Duodenal mucosa (tissue), 2 donors: Measurements from ENCODE around the gene LNX1.

ENCODE experiments used
- H3K27ac ChIP-seq: one replicate; pipeline ENCODE4 v1.7.0; 2013; ENCODE audit warnings: low read depth, low read length
- H3K27me3 ChIP-seq, 2 donors: one replicate each; pipeline ENCODE4 v1.7.0; 2013; ENCODE audit warnings: low read length in 2 of 2, control low read depth in 1 of 2; ENCODE audit not compliant: insufficient read depth in 2 of 2, control insufficient read depth in 1 of 2
- H3K36me3 ChIP-seq, 2 donors: one replicate each; pipeline ENCODE4 v1.7.0; 2013; ENCODE audit warnings: low read length in 2 of 2, control low read depth in 1 of 2; ENCODE audit not compliant: insufficient read depth in 2 of 2, control insufficient read depth in 1 of 2
- H3K4me1 ChIP-seq, 2 donors: one replicate each; pipeline ENCODE4 v1.7.0; 2013; ENCODE audit warnings: low read length in 2 of 2, control low read depth in 1 of 2; ENCODE audit not compliant: insufficient read depth in 2 of 2, control insufficient read depth in 1 of 2
- H3K4me3 ChIP-seq, 2 donors: one replicate each; pipeline ENCODE4 v1.7.0; 2013; ENCODE audit warnings: low read length in 2 of 2, low read depth in 1 of 2
- H3K9ac ChIP-seq, 2 donors: one replicate each; pipeline ENCODE4 v1.7.0; 2013; ENCODE audit warnings: low read length in 2 of 2, low read depth in 1 of 2
- H3K9me3 ChIP-seq, 2 donors: one replicate each; pipeline ENCODE4 v1.7.0; 2013; ENCODE audit warnings: low read length in 2 of 2, control low read depth in 1 of 2; ENCODE audit not compliant: control insufficient read depth in 1 of 2

Gene LNX1

DNA sequence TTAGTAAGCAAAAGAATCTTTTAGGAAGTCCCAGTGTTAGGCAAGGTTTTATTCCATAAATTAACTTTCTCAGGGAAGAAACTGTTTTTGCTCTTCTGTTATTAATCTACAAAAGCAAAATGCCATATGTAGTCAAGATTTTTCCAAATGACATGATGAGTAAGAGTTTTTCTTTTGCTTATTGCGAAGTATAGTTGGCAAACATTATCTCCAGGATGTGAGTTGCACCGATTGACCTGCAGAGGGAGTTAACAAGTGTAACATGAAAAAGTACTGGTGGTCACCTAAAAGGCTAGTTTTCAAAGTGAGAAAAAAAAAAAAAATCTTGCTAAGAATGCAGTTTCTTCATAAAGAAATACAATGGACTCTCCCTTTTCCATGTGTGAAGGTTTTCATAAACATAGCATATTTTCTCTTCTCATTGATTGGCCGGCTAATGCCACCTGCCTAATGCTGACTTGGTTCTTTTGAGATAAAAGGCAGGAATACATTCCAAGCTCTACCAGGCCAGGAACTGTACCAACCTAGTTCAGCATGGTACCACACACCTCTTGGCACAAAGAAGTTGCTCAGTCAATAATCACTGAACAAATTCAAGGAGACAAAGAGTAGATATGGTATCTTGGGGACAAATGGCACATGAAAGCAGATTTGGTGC, 100.2 kb downstream of the LNX1 start:
- no peaks in the 10 kb centered on the region for H3K9me3 ChIP-seq
- H3K9ac ChIP-seq = no peak overlapping the region
- H3K36me3 ChIP-seq = peaks cover 0 to 26% of the 10 kb centered on the region in 2 donors
- no peaks in the 10 kb centered on the region for H3K27me3 ChIP-seq
- H3K4me3 ChIP-seq = no peak overlapping the region
- no peak overlapping the region for H3K27ac ChIP-seq
- no peaks in the 10 kb centered on the region for H3K4me1 ChIP-seq

GRCh38 chr4:53490161-53490956, 100.9 kb downstream of the LNX1 start:
- no peaks in the 10 kb centered on the region for H3K9me3 ChIP-seq
- H3K27ac ChIP-seq = no peak overlapping the region
- peaks cover 0 to 19% of the 10 kb centered on the region in 2 donors for H3K36me3 ChIP-seq
- H3K9ac ChIP-seq = no peak overlapping the region
- H3K27me3 ChIP-seq = no peaks in the 10 kb centered on the region
- H3K4me1 ChIP-seq = no peaks in the 10 kb centered on the region
- H3K4me3 ChIP-seq = no peak overlapping the region

DNA sequence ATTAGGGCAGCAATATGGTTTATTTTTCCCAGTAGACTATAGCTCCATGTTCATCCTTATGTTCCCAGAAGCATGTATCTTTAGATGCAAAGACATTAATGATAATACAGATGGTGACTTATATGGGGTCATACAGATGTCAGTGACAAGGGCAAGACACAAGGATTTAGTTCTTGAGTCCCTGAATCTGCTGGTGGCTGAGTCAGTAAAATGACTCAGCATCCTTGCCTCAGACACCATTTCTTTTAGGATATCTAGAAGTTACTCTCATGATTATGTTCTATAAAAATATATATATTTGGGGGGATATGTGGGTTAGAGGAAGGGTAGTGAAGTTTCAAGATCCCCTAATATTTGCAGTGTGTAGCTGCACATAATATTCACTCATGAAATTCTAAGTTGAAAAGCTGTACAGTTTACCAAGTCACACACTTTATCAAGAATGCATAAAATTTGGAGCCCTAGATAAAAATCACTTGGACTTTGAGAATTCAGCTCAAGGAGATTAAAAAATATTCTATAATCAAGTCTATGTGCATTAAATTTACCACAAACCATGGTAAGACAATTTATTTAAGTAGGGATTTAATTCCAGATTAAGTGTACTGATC, 101.9 kb downstream of the LNX1 start:
- no peaks in the 10 kb centered on the region for H3K4me1 ChIP-seq
- peaks cover 0 to 17% of the 10 kb centered on the region in 2 donors for H3K36me3 ChIP-seq
- no peak overlapping the region for H3K9ac ChIP-seq
- H3K9me3 ChIP-seq = no peaks in the 10 kb centered on the region
- H3K27me3 ChIP-seq = no peaks in the 10 kb centered on the region
- no peak overlapping the region for H3K27ac ChIP-seq
- no peak overlapping the region for H3K4me3 ChIP-seq

GRCh38 chr4:53487766-53488165, 103.5 kb downstream of the LNX1 start:
- Histone ChIP-seq H3K9me3 (no peaks in the 10 kb centered on the region), H3K9ac (no peak overlapping the region), H3K27me3 (no peaks in the 10 kb centered on the region), H3K4me1 (no peaks in the 10 kb centered on the region), H3K4me3 (no peak overlapping the region), H3K36me3 (peaks cover 0 to 6% of the 10 kb centered on the region in 2 donors), H3K27ac (no peak overlapping the region)

- H3K27ac ChIP-seq = no peak overlapping the region
- H3K36me3 ChIP-seq = peaks cover 0 to 14% of the 10 kb centered on the region in 2 donors
- H3K9ac ChIP-seq = no peak overlapping the region
- H3K9me3 ChIP-seq = no peaks in the 10 kb centered on the region
- no peaks in the 10 kb centered on the region for H3K27me3 ChIP-seq
- no peaks in the 10 kb centered on the region for H3K4me1 ChIP-seq
- no peak overlapping the region for H3K4me3 ChIP-seq
These were observed 105.6 kb downstream of the LNX1 start for GRCh38 chr4:53485658-53486040.

- no peaks in the 10 kb centered on the region for H3K27me3 ChIP-seq
- no peak overlapping the region for H3K9ac ChIP-seq
- no peaks in the 10 kb centered on the region for H3K9me3 ChIP-seq
- no peak overlapping the region for H3K27ac ChIP-seq
- no peaks in the 10 kb centered on the region for H3K4me1 ChIP-seq
- peaks cover 0 to 18% of the 10 kb centered on the region in 2 donors for H3K36me3 ChIP-seq
- H3K4me3 ChIP-seq = no peak overlapping the region
These were observed 106.2 kb downstream of the LNX1 start for GRCh38 chr4:53484911-53485657.

DNA sequence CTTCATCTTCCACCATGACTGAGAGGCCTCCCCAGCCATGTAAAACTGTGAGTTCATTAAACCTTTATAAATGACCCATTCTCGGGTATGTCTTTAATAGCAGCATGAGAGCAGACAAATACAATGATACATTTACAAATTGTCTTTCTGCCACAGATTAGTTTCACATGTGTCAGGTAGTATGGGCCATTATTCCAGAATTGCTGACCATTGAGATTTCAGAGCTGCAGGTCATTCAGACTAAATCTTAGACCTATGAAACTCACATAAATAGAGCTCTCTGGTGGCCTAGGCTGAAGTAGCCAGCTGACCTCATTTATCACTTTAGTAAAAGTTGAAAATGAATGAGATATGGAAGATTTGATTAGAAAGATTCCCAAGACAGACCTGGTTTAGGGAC, 108.0 kb downstream of the LNX1 start:
- Histone ChIP-seq H3K9me3 (no peaks in the 10 kb centered on the region), H3K36me3 (peaks cover 0 to 23% of the 10 kb centered on the region in 2 donors), H3K27ac (no peak overlapping the region), H3K4me3 (no peak overlapping the region), H3K9ac (no peak overlapping the region), H3K4me1 (no peaks in the 10 kb centered on the region), H3K27me3 (no peaks in the 10 kb centered on the region)

- Histone ChIP-seq H3K4me3 (no peak overlapping the region), H3K36me3 (peaks cover 0 to 24% of the 10 kb centered on the region in 2 donors), H3K9me3 (no peaks in the 10 kb centered on the region), H3K9ac (no peak overlapping the region), H3K4me1 (no peaks in the 10 kb centered on the region), H3K27ac (no peak overlapping the region), H3K27me3 (no peaks in the 10 kb centered on the region)
These were observed 109.7 kb downstream of the LNX1 start for GRCh38 chr4:53481586-53481985.

DNA sequence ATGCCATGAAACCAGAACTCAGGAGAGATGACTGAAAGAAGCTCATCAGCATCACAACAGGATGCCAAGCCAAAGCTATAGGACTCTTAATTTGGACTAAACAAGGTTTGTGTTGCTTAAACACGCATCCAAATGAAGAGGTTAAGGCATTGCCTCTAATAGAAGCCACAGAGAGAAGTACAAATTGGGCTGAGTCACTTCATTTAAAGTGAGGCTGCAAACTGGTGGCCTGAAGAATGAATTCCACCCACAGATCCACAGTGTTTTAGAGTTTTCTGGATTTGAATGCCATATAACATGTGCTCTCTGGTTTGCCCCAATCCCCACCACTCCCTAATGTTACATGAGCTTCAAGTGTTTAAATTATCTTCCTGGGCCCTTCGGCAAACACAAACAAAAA, 110.4 kb downstream of the LNX1 start:
- no peak overlapping the region for H3K4me3 ChIP-seq
- no peaks in the 10 kb centered on the region for H3K9me3 ChIP-seq
- H3K9ac ChIP-seq = no peak overlapping the region
- H3K27ac ChIP-seq = no peak overlapping the region
- no peaks in the 10 kb centered on the region for H3K4me1 ChIP-seq
- H3K36me3 ChIP-seq = peaks cover 0 to 28% of the 10 kb centered on the region in 2 donors
- no peaks in the 10 kb centered on the region for H3K27me3 ChIP-seq
